Thyroid gland (tissue), 4 donors: ENCODE measurements around the gene RNF2.

Source experiments
- POLR2A ChIP-seq, 2 donors: fragments of 450-650 bp; IDR thresholded peaks; one replicate each; pipeline ENCODE4 v1.6.1; 2017; ENCODE audit warnings: antibody characterized with exemption in 2 of 2, mild to moderate bottlenecking in 2 of 2, moderate library complexity in 1 of 2
- TF ChIP-seq, protein P1 (sequence below), 6 experiments: fragments of 200-600 bp in 3 of 6; fragments of 450-650 bp in 3 of 6; sonication (generic) in 3 of 6; IDR thresholded peaks; one replicate each; pipeline ENCODE4 v1.5.1; 2016 to 2019; ENCODE audit warnings: antibody characterized with exemption in 6 of 6, mild to moderate bottlenecking in 2 of 6, inconsistent platforms in 1 of 6, moderate library complexity in 1 of 6

DNA sequence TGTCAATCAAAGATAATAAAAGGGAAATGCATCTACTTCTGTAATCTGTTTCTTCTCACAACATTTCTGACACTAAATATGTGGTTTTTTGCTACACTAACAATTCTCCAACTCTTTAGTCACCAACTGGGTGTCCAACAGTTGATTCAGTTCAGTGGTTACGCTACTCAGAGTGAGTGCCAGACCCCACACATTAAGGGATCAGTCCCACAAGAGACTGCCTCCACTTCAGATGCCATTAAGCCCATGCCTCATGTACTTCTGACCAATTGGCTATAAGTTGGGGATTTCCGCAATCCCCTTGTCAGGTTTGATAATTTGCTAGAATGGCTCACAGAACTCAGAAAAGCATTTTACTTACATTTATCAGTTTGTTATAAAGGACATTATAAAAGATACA is 28.4 kb downstream of the RNF2 start:
- TF ChIP-seq POLR2A (IDR thresholded peaks at IDR 0.05): no peak
- TF ChIP-seq, protein P1, sequence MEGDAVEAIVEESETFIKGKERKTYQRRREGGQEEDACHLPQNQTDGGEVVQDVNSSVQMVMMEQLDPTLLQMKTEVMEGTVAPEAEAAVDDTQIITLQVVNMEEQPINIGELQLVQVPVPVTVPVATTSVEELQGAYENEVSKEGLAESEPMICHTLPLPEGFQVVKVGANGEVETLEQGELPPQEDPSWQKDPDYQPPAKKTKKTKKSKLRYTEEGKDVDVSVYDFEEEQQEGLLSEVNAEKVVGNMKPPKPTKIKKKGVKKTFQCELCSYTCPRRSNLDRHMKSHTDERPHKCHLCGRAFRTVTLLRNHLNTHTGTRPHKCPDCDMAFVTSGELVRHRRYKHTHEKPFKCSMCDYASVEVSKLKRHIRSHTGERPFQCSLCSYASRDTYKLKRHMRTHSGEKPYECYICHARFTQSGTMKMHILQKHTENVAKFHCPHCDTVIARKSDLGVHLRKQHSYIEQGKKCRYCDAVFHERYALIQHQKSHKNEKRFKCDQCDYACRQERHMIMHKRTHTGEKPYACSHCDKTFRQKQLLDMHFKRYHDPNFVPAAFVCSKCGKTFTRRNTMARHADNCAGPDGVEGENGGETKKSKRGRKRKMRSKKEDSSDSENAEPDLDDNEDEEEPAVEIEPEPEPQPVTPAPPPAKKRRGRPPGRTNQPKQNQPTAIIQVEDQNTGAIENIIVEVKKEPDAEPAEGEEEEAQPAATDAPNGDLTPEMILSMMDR (IDR thresholded peaks at IDR 0.05): no peak
